Retinal pigment epithelial cell (primary cell): Measurements from ENCODE around the gene STX18.
A peak's percentile ranks its signal among the peaks of the same experiment; 100 is the strongest.
"Not testable (repeated sequence)": the region's sequence is repeated elsewhere in the genome, so short reads cannot be mapped to it uniquely, and the experiment has no call there.

Experiments
- DNase-seq: peaks from one replicate; pipeline ENCODE4 v3.0.0-alpha.2; 2010; ENCODE audit warnings: low read depth
- H3K4me3 ChIP-seq: 2 replicates; pipeline ENCODE4 v1.5.1; 2011; ENCODE audit warnings: mild to moderate bottlenecking, low read length, control low read depth, moderate library complexity
- TF ChIP-seq, protein P1 (sequence below): conservative IDR thresholded peaks from 2 replicates; pipeline ENCODE4 v1.5.1; 2011; ENCODE audit warnings: low read depth, low read length, control low read depth, inconsistent platforms

Gene STX18

DNA sequence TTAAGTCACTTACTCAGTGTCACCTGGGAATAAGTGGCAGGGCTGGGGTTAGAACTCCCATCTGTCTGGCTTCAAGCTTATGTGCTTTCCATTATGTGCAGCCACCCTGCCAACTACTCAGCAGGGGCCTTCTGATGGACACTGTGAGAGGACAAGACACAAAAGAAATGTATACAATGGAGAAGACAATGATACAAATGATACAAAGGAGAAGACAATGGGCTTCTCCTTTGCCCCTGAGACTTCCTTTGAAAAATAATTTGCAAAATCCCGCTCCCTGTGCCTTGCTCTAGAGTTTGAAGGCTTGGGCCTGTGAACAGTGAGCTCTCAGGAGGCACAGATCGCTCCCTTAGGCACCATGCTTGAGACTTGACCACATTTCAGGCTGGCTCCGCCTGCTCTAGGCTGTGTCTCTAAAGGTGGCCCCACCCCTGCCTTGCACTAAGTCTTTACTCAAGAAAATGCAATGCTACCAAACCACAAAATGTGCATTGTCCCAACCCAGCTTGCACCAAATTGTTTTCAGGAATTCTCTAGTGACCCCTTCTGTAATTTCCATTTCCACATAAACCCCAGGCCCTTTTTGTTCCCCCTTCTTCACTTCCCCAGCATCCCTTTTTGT, 27.1 kb upstream of the STX18 start:
- DNase-seq: no peak
- H3K4me3 ChIP-seq: no peak overlapping the region
- TF ChIP-seq, protein P1, sequence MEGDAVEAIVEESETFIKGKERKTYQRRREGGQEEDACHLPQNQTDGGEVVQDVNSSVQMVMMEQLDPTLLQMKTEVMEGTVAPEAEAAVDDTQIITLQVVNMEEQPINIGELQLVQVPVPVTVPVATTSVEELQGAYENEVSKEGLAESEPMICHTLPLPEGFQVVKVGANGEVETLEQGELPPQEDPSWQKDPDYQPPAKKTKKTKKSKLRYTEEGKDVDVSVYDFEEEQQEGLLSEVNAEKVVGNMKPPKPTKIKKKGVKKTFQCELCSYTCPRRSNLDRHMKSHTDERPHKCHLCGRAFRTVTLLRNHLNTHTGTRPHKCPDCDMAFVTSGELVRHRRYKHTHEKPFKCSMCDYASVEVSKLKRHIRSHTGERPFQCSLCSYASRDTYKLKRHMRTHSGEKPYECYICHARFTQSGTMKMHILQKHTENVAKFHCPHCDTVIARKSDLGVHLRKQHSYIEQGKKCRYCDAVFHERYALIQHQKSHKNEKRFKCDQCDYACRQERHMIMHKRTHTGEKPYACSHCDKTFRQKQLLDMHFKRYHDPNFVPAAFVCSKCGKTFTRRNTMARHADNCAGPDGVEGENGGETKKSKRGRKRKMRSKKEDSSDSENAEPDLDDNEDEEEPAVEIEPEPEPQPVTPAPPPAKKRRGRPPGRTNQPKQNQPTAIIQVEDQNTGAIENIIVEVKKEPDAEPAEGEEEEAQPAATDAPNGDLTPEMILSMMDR: no peak

DNA sequence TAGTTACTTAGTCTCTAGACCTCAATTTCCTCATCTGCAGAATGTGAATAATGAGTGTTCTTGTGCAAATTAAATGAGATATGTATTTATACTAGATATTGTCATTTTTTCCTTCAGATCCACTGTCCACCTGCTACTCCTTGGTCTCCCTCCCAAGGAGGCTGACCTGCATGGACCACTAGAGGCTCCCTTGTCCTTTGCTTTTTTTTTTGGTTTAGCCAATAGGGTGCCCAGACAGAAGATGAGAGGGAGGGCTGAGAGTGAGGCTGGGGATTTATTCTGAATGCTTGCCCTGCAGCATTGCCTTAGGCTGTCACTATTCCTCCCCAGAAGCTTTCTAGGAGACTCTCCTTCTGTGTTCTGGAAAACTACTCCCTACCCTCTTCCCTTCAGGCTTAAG, 24.5 kb upstream of the STX18 start:
- DNase-seq: not testable (repeated sequence)

DNA sequence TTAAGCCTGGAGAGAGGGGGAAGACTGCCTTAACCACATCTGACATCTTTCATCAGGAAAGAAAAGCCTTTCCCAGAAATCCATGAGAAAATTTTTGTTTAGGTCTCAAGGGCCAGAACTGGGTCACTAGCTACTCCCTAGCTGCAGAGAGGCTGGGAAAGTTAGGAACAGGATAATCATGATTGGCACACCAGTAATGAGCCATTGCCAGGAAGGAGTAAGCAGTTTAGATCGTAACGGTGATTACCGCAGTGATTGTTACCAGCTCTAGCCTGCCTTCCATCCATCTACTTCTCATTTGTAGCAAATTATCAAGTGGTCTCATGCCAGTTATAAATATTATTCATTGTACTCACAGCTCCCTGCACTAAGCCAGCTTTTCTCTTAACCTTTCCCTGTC, 22.7 kb upstream of the STX18 start:
- TF ChIP-seq, protein P1: no peak
- DNase-seq: peak; percentile 65
- H3K4me3 ChIP-seq: no peak overlapping the region

More for the DNA sequence above, 24.5 kb upstream of the STX18 start:
- H3K4me3 ChIP-seq: not testable (repeated sequence)

DNA sequence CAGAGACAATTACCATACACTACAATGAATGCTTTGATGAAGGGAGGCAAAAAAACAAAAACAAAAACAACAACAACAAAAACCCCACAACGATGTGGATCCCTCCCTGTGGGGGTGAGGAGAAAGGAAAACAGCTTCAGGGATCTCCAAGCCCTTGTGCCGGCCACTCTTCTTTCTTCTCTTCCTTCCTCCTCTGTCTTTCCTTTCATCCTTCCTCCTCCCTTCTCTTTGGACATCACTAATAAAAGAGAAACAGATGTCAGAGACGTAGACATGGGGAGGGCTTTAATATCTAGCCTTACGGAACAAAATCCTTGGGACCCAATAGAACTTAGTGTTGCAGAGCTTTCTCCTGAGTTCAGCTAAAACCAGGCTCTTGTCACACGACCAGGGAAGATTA, 18.8 kb upstream of the STX18 start:
- no peak for DNase-seq
- TF ChIP-seq, protein P1: no peak
- no peak overlapping the region for H3K4me3 ChIP-seq

DNA sequence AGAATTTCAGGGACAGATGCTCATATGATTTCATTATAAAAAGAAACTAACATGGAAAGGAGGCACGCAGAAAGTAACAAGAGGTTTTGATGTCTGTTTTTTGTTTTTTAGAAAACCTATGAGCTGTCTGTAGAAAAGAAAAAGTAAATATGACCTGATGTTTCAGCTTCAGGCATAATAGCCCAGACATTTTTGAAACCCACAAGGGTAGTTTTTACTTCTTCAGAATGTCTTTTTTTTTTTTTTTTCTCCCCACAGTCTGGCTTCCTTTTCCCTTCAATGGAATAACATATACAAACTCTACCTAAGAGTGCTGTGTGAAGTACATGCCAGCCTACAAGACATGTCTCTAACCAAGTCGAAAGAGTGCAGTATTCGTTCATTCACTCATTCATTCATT, 18.3 kb upstream of the STX18 start:
- no peak overlapping the region for H3K4me3 ChIP-seq
- no peak for DNase-seq
- TF ChIP-seq, protein P1: no peak

DNA sequence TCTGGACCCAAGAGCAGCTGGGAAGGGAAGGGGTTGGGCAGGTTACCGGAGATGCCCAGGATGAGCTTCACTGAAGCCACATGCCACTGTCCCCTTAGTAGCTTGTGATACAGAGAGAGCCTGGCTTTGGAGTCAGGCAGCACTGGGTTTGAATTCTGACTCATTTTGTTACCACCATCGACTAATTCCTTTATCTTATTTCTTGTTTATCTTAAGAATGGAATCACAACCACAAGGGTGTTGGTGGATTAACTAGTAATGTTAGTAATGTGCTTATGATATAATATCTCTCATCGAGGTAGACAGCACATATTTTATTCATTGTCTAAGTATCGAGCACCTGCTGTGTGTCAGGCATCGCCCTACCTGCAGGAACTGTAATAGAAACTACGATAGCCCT, 17.7 kb upstream of the STX18 start:
- no peak for DNase-seq
- no peak overlapping the region for H3K4me3 ChIP-seq
- TF ChIP-seq, protein P1: no peak

DNA sequence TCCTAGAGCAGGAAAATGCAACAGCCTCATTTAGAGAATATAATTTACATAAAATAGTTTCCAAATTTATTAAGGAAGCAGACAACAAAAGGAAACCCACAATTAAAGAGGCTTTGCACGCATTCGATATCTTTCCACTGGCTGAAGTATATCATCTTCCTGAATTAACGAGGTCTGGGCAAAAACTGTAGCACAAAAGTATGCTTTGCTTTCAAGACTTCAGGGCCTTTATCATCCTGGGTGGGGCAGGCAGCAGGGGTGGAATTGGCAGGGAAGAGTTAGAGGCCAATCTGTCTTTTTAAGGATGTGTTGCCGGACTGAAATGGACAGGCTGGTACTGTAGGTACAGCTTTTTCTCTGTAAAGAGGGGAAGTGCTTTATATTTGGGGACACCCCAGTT, 17.0 kb upstream of the STX18 start:
- DNase-seq: no peak
- H3K4me3 ChIP-seq: no peak overlapping the region
- TF ChIP-seq, protein P1: no peak
